MCF 10A (cell line): ENCODE results near the gene PGAM2. TPM values are rescaled to one million over a fixed set of nuclear protein-coding genes. Genes with fewer than 3 reads are reported as not detected.

Experiments used
- BruUV-seq: library from RNA; stranded (reverse); fragments of 400-500 nt; replicated peaks from 2 replicates; lab custom pipeline; 2021; lab: Mats Ljungman, UMichigan
- CTCF ChIA-PET: fragments of 300-600 bp; sonication (Branson Sonifier 250); formaldehyde crosslinking; extraction: SDS; loops from one replicate; lab custom pipeline; 2021; ENCODE audit warnings: antibody characterized with exemption, inconsistent platforms; lab: Yijun Ruan, JAX
- POLR2A ChIA-PET: fragments of 300-600, 350-650 bp; sonication (Branson Sonifier 250); formaldehyde crosslinking; extraction: SDS; loops from one replicate; lab custom pipeline; 2020; ENCODE audit warnings: antibody characterized with exemption, inconsistent platforms; lab: Yijun Ruan, JAX
- DNase-seq: peaks from one replicate; pipeline ENCODE4 v3.0.0-alpha.2; 2018; ENCODE audit not compliant: unreplicated experiment
- H3K27ac Mint-ChIP-seq: one replicate; pipeline ENCODE4 v1.8.0; 2022; ENCODE audit warnings: mild to moderate bottlenecking, low read depth, mixed read lengths; ENCODE audit not compliant: unreplicated experiment
- H3K27me3 Mint-ChIP-seq: one replicate; pipeline ENCODE4 v1.8.0; 2022; ENCODE audit warnings: mixed read lengths; ENCODE audit not compliant: insufficient read depth, unreplicated experiment
- H3K36me3 Mint-ChIP-seq: one replicate; pipeline ENCODE4 v1.8.0; 2022; ENCODE audit warnings: mild to moderate bottlenecking, moderate library complexity, mixed read lengths; ENCODE audit not compliant: insufficient read depth, unreplicated experiment
- H3K4me1 Mint-ChIP-seq: one replicate; pipeline ENCODE4 v1.8.0; 2022; ENCODE audit warnings: mixed read lengths; ENCODE audit not compliant: insufficient read depth, unreplicated experiment
- H3K4me3 Mint-ChIP-seq: one replicate; pipeline ENCODE4 v1.8.0; 2022; ENCODE audit warnings: mild to moderate bottlenecking, moderate library complexity, mixed read lengths; ENCODE audit not compliant: unreplicated experiment
- H3K9me3 Mint-ChIP-seq: one replicate; pipeline ENCODE4 v1.8.0; 2022; ENCODE audit warnings: mixed read lengths; ENCODE audit not compliant: unreplicated experiment
- CTCF ChIP-seq: fragments of 200-600 bp; IDR thresholded peaks from one replicate; pipeline ENCODE4 v1.8.0; 2022; ENCODE audit warnings: antibody characterized with exemption, mild to moderate bottlenecking; ENCODE audit not compliant: unreplicated experiment
- intact Hi-C: fragments of 100-400 bp; cut with micrococcal nuclease; formaldehyde crosslinking; loops from 2 replicates; pipeline ENCODE4 v1.14.1; 2022
- total RNA-seq: library from RNA; stranded (reverse); gene quantifications from 2 replicates; pipeline ENCODE4 v1.2.3, GENCODE V29; 2022

The PGAM2 gene
- total RNA-seq, 1 experiment from 2014 or later = not detected

- peaks cover 4% of the 10 kb centered on the region for H3K4me1 Mint-ChIP-seq
These were observed 47.8 kb upstream of the PGAM2 start for GRCh38 chr7:44112997-44113763.

GRCh38 chr7:44112231-44112996 lies 47.0 kb upstream of the PGAM2 start:
- no peak for DNase-seq
- TF ChIP-seq CTCF = no peak
- H3K27ac Mint-ChIP-seq = no peak overlapping the region
- intact Hi-C loops = no loop called here
- H3K9me3 Mint-ChIP-seq = no peaks in the 10 kb centered on the region
- no peak overlapping the region for H3K4me3 Mint-ChIP-seq
- BruUV-seq = no TSS peak
- H3K4me1 Mint-ChIP-seq = no peaks in the 10 kb centered on the region
- ChIA-PET POLR2A (interaction anchor here (2.3 kb wide), 1 partner anchor 10 kb away, joined by 8 read pairs; no protein-coding TSS in a partner anchor), CTCF (interaction anchor here (0.5 kb wide), 1 partner anchor 164 kb away, joined by 3 read pairs; no protein-coding TSS in a partner anchor)
- H3K27me3 Mint-ChIP-seq = no peaks in the 10 kb centered on the region
- H3K36me3 Mint-ChIP-seq = peaks cover 23% of the 10 kb centered on the region

More at GRCh38 chr7:44112997-44113763, 47.8 kb upstream of the PGAM2 start:
- POLR2A ChIA-PET = no interaction called here
- no peaks in the 10 kb centered on the region for H3K27me3 Mint-ChIP-seq
- intact Hi-C loops = no loop called here
- no peak overlapping the region for H3K4me3 Mint-ChIP-seq
- peaks cover 23% of the 10 kb centered on the region for H3K36me3 Mint-ChIP-seq
- no peak overlapping the region for H3K27ac Mint-ChIP-seq
- no peaks in the 10 kb centered on the region for H3K9me3 Mint-ChIP-seq
- CTCF ChIA-PET = interaction anchor here (0.5 kb wide), 1 partner anchor 164 kb away, joined by 3 read pairs; no protein-coding TSS in a partner anchor
- no peak for TF ChIP-seq CTCF
- DNase-seq = no peak
- BruUV-seq = no TSS peak

- no peak for DNase-seq
- H3K27me3 Mint-ChIP-seq = no peaks in the 10 kb centered on the region
- no TSS peak for BruUV-seq
- H3K27ac Mint-ChIP-seq = no peak overlapping the region
- no peak for TF ChIP-seq CTCF
- H3K4me1 Mint-ChIP-seq = no peaks in the 10 kb centered on the region
- POLR2A ChIA-PET = interaction anchor here (0.6 to 2.3 kb wide), 2 partner anchors 11 to 44 kb away, joined by 4 to 8 read pairs; no protein-coding TSS in a partner anchor
- intact Hi-C loops = no loop called here
- H3K4me3 Mint-ChIP-seq = no peak overlapping the region
- H3K36me3 Mint-ChIP-seq = peaks cover 23% of the 10 kb centered on the region
- H3K9me3 Mint-ChIP-seq = no peaks in the 10 kb centered on the region
- CTCF ChIA-PET = interaction anchor here (0.6 kb wide), 1 partner anchor 59 kb away, joined by 4 read pairs; no protein-coding TSS in a partner anchor
These were observed 46.4 kb upstream of the PGAM2 start for GRCh38 chr7:44111761-44112160.
